ENCODE results near the gene HSBP1. TPM values are rescaled to one million over a fixed set of nuclear protein-coding genes. Genes with fewer than 3 reads are reported as not detected.
A peak's percentile ranks its signal among the peaks of the same experiment; 100 is the strongest.

HSBP1 gene
- total and polyA plus RNA-seq, 2 of the 4 experiments (the other 2 are of a cell fraction), result 8.8 to 65.2 TPM

- Histone ChIP-seq H2BK120ac (ENCODE audit: low read depth, low read length) (no peak overlapping the region), H3K18ac (ENCODE audit: low read depth, low read length) (no peak overlapping the region), H2AFZ (replicated peaks; ENCODE audit: low read length, poor library complexity) (no peak overlapping the region), H3K36me3 (ENCODE audit: control insufficient read depth, insufficient read depth, low read length) (peaks cover 6% of the 10 kb centered on the region; the same call in 1 of the 2 replicates), H3K9me3 (ENCODE audit: control insufficient read depth, insufficient read depth, low read length) (no peaks in the 10 kb centered on the region), H3K14ac (replicated peaks; ENCODE audit: low read depth, low read length) (no peak overlapping the region), H2BK15ac (ENCODE audit: low read depth, low read length) (no peak overlapping the region), H2AK5ac (ENCODE audit: low read depth, low read length) (no peak overlapping the region), H2BK20ac (ENCODE audit: low read depth, low read length) (no peak overlapping the region), H3K9ac (ENCODE audit: low read depth, low read length) (no peak overlapping the region), H3K4ac (ENCODE audit: low read depth, low read length) (no peak overlapping the region), H3K4me1 (ENCODE audit: control insufficient read depth, insufficient read depth, low read length) (peaks cover 13% of the 10 kb centered on the region), H3K4me3 (ENCODE audit: insufficient read depth, low read depth, low read length) (no peak overlapping the region), H3K27me3 (ENCODE audit: control insufficient read depth, insufficient read depth, low read length) (no peaks in the 10 kb centered on the region), H4K5ac (ENCODE audit: low read depth, low read length) (no peak overlapping the region), H4K8ac (ENCODE audit: low read depth in 2 of 2, low read length in 2 of 2) (no peak overlapping the region), H4K20me1 (ENCODE audit: insufficient read depth, low read length) (peaks cover 15% of the 10 kb centered on the region), H3K23ac (ENCODE audit: low read depth, low read length) (no peak overlapping the region), H4K91ac (ENCODE audit: insufficient read depth, low read depth, low read length) (no peak overlapping the region), H3K27ac (ENCODE audit: insufficient read depth, low read length) (no peak overlapping the region), H3K79me1 (ENCODE audit: low read depth in 1 of 2, low read length in 2 of 2) (peaks cover 23 to 31% of the 10 kb centered on the region in 2 experiments), H3K56ac (ENCODE audit: extremely low read depth, insufficient read depth, low read length) (no peak overlapping the region), H2BK5ac (ENCODE audit: low read depth, low read length, poor library complexity, severe bottlenecking) (no peak overlapping the region), H3K9me1 (ENCODE audit: insufficient read depth, low read length) (peaks cover 12% of the 10 kb centered on the region), H3K4me2 (ENCODE audit: low read depth, low read length) (no peak overlapping the region), H2AK9ac (replicated peaks; ENCODE audit: low read depth, low read length, poor library complexity) (no peak overlapping the region)
- no peak for TF ChIP-seq RCOR1 (IDR thresholded peaks at IDR 0.05; ENCODE audit: insufficient replicate concordance, low read length)
- TF ChIP-seq SMC3 (IDR thresholded peaks at IDR 0.05; ENCODE audit: low read depth, low read length), result no peak
- TF ChIP-seq, protein P1, sequence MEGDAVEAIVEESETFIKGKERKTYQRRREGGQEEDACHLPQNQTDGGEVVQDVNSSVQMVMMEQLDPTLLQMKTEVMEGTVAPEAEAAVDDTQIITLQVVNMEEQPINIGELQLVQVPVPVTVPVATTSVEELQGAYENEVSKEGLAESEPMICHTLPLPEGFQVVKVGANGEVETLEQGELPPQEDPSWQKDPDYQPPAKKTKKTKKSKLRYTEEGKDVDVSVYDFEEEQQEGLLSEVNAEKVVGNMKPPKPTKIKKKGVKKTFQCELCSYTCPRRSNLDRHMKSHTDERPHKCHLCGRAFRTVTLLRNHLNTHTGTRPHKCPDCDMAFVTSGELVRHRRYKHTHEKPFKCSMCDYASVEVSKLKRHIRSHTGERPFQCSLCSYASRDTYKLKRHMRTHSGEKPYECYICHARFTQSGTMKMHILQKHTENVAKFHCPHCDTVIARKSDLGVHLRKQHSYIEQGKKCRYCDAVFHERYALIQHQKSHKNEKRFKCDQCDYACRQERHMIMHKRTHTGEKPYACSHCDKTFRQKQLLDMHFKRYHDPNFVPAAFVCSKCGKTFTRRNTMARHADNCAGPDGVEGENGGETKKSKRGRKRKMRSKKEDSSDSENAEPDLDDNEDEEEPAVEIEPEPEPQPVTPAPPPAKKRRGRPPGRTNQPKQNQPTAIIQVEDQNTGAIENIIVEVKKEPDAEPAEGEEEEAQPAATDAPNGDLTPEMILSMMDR (conservative IDR thresholded peaks at IDR 0.05; ENCODE audit: low read depth, low read length), result no peak
- 0 out of 2 replicates have a peak, but pooled peaks have one; percentile 17 for TF ChIP-seq CEBPB (IDR thresholded peaks at IDR 0.05; ENCODE audit: low read depth, low read length)
- BruUV-seq (replicated peaks), result no TSS peak
- DNase-seq (no peak), ATAC-seq (ENCODE audit: low read depth) (no peak)
- CTCF ChIA-PET, result interaction anchor here (0.7 kb wide), 1 partner anchor 349 kb away, joined by 3 read pairs; no protein-coding TSS in a partner anchor
- in situ Hi-C loops (cut with MboI; ENCODE audit: low sequenced_read_pairs) (no loop called here), dilution Hi-C loops (cut with HindIII; ENCODE audit: low sequenced_read_pairs, unreplicated experiment) (no loop called here), intact Hi-C loops (cut with micrococcal nuclease) (no loop called here)
- POLR2A ChIA-PET (ENCODE audit: unreplicated experiment), result interaction anchor here (0.6 kb wide), 1 partner anchor 528 kb away, joined by 8 read pairs; no protein-coding TSS in a partner anchor
- WGBS, 2 experiments (ENCODE audit: extremely low coverage in 2 of 2, insufficient read length in 1 of 2), result no CpG with 5 or more reads among the region's 1 CpG
Measured at GRCh38 chr16:83810901-83811300, 3.1 kb downstream of the HSBP1 start.
